ENCODE measurements around the gene CLCN2. TPM values are rescaled to one million over a fixed set of nuclear protein-coding genes. Genes with fewer than 3 reads are reported as not detected.

Gene CLCN2
- polyA plus RNA-seq, 1 donor from 2014 or later = 13.4 TPM

DNA sequence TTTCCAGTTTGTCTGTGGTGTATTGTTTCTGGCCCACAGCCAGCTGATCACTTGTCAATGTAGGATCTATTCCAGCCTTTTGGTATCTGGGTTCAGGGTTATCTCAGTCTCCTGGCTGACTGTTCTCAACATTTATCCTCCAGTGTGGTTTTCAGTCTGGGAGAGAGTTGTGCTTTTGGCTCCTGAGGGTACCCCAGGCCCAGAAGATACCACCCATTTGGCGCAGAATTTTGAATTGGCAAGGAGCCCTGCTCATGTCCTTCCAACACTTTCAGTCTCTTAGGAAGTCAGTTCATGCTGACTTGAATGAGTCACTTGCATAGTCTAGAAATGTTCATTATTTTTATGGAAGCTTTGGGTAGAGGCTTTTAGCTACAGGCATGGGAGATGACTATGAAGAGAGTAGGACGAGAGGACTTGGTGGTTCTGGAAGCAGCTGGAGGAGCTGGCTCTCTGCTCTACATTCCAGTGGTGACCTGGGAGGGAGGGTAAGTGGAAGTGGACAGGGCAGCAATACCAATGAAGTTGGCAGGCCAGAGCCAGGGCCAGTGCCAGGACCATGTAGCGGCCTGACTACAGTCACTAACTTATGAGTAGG lies 7.3 kb upstream of the CLCN2 start:
- Histone ChIP-seq H3K9me2 (ENCODE audit: insufficient read depth, low read length) (no peaks in the 10 kb centered on the region), H3K9me3 (ENCODE audit: low read length) (no peaks in the 10 kb centered on the region), H3F3A (ENCODE audit: insufficient read depth, low read length, poor library complexity, severe bottlenecking) (no peaks in the 10 kb centered on the region), H3K36me3 (ENCODE audit: insufficient read depth, low read length) (peaks cover 5% of the 10 kb centered on the region), H3K27ac (ENCODE audit: low read length) (no peak overlapping the region), H3K27me3 (ENCODE audit: insufficient read depth, low read depth, low read length) (no peaks in the 10 kb centered on the region), H3K4me3 (ENCODE audit: low read length) (no peak overlapping the region), H3K9ac (ENCODE audit: low read length) (no peak overlapping the region), H4K20me1 (ENCODE audit: insufficient read depth) (no peaks in the 10 kb centered on the region), H3K4me2 (ENCODE audit: low read length) (no peak overlapping the region), H2AFZ (ENCODE audit: low read depth, low read length) (no peak overlapping the region), H3K79me2 (replicated peaks; ENCODE audit: insufficient read depth, low read length) (peaks cover 5% of the 10 kb centered on the region)
- TF ChIP-seq SMC3 (conservative IDR thresholded peaks at IDR 0.05; ENCODE audit: poor library complexity) (no peak), MXI1 (conservative IDR thresholded peaks at IDR 0.05; ENCODE audit: poor library complexity, severe bottlenecking) (no peak), EP300 (conservative IDR thresholded peaks at IDR 0.05; ENCODE audit: poor library complexity, severe bottlenecking) (no peak), RAD21 (conservative IDR thresholded peaks at IDR 0.05) (no peak), POLR2AphosphoS5 (IDR thresholded peaks at IDR 0.05) (no peak), EZH2 (IDR thresholded peaks at IDR 0.05; ENCODE audit: borderline replicate concordance, insufficient read depth, low read length, poor library complexity, severe bottlenecking) (no peak), TAF1 (IDR thresholded peaks at IDR 0.05; ENCODE audit: low read depth) (no peak)
- TF ChIP-seq, protein P1, sequence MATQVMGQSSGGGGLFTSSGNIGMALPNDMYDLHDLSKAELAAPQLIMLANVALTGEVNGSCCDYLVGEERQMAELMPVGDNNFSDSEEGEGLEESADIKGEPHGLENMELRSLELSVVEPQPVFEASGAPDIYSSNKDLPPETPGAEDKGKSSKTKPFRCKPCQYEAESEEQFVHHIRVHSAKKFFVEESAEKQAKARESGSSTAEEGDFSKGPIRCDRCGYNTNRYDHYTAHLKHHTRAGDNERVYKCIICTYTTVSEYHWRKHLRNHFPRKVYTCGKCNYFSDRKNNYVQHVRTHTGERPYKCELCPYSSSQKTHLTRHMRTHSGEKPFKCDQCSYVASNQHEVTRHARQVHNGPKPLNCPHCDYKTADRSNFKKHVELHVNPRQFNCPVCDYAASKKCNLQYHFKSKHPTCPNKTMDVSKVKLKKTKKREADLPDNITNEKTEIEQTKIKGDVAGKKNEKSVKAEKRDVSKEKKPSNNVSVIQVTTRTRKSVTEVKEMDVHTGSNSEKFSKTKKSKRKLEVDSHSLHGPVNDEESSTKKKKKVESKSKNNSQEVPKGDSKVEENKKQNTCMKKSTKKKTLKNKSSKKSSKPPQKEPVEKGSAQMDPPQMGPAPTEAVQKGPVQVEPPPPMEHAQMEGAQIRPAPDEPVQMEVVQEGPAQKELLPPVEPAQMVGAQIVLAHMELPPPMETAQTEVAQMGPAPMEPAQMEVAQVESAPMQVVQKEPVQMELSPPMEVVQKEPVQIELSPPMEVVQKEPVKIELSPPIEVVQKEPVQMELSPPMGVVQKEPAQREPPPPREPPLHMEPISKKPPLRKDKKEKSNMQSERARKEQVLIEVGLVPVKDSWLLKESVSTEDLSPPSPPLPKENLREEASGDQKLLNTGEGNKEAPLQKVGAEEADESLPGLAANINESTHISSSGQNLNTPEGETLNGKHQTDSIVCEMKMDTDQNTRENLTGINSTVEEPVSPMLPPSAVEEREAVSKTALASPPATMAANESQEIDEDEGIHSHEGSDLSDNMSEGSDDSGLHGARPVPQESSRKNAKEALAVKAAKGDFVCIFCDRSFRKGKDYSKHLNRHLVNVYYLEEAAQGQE (IDR thresholded peaks at IDR 0.05; ENCODE audit: borderline replicate concordance) = no peak
- TF ChIP-seq, protein P2, sequence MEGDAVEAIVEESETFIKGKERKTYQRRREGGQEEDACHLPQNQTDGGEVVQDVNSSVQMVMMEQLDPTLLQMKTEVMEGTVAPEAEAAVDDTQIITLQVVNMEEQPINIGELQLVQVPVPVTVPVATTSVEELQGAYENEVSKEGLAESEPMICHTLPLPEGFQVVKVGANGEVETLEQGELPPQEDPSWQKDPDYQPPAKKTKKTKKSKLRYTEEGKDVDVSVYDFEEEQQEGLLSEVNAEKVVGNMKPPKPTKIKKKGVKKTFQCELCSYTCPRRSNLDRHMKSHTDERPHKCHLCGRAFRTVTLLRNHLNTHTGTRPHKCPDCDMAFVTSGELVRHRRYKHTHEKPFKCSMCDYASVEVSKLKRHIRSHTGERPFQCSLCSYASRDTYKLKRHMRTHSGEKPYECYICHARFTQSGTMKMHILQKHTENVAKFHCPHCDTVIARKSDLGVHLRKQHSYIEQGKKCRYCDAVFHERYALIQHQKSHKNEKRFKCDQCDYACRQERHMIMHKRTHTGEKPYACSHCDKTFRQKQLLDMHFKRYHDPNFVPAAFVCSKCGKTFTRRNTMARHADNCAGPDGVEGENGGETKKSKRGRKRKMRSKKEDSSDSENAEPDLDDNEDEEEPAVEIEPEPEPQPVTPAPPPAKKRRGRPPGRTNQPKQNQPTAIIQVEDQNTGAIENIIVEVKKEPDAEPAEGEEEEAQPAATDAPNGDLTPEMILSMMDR (IDR thresholded peaks at IDR 0.05; ENCODE audit: poor library complexity, severe bottlenecking) = no peak

DNA sequence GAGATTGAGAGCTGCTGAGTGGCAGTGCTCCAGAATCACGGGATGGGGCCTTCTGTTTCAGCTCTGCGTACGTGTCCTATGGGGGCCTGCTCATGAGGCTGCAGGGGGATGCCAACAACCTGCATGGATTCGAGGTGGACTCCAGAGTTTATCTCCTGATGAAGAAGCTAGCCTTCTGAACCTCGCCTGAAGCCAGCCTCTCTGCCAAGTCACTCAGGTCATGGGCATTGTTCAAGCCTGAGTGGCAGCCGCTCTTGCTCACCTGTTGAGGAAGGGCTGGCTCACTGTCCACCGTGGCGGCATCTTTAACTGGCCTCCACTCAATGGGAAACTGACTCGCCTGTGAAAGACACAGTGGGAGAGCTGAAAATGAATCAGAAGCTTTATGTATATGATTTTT lies 6.7 kb upstream of the CLCN2 start:
- Histone ChIP-seq H3K79me2 (replicated peaks; ENCODE audit: insufficient read depth, low read length) (peaks cover 8% of the 10 kb centered on the region), H3K36me3 (ENCODE audit: insufficient read depth, low read length) (peaks cover 5% of the 10 kb centered on the region), H3K27me3 (ENCODE audit: insufficient read depth, low read depth, low read length) (no peaks in the 10 kb centered on the region), H3F3A (ENCODE audit: insufficient read depth, low read length, poor library complexity, severe bottlenecking) (no peaks in the 10 kb centered on the region), H2AFZ (ENCODE audit: low read depth, low read length) (no peak overlapping the region), H3K9ac (ENCODE audit: low read length) (no peak overlapping the region), H3K9me3 (ENCODE audit: low read length) (no peaks in the 10 kb centered on the region), H3K27ac (ENCODE audit: low read length) (no peak overlapping the region), H3K4me2 (ENCODE audit: low read length) (no peak overlapping the region), H3K9me2 (ENCODE audit: insufficient read depth, low read length) (no peaks in the 10 kb centered on the region), H3K4me3 (ENCODE audit: low read length) (no peak overlapping the region), H4K20me1 (ENCODE audit: insufficient read depth) (no peaks in the 10 kb centered on the region)
- TF ChIP-seq, protein P2 (IDR thresholded peaks at IDR 0.05; ENCODE audit: poor library complexity, severe bottlenecking) = no peak
- no peak for TF ChIP-seq EZH2 (IDR thresholded peaks at IDR 0.05; ENCODE audit: borderline replicate concordance, insufficient read depth, low read length, poor library complexity, severe bottlenecking)
- no peak for TF ChIP-seq TAF1 (IDR thresholded peaks at IDR 0.05; ENCODE audit: low read depth)
- TF ChIP-seq MXI1 (conservative IDR thresholded peaks at IDR 0.05; ENCODE audit: poor library complexity, severe bottlenecking) = no peak
- no peak for TF ChIP-seq POLR2AphosphoS5 (IDR thresholded peaks at IDR 0.05)
- TF ChIP-seq, protein P1 (IDR thresholded peaks at IDR 0.05; ENCODE audit: borderline replicate concordance) = no peak
- TF ChIP-seq RAD21 (conservative IDR thresholded peaks at IDR 0.05) = no peak
- TF ChIP-seq EP300 (conservative IDR thresholded peaks at IDR 0.05; ENCODE audit: poor library complexity, severe bottlenecking) = no peak
- no peak for TF ChIP-seq SMC3 (conservative IDR thresholded peaks at IDR 0.05; ENCODE audit: poor library complexity)
